Colonic mucosa (tissue), 4 donors: ENCODE results near the gene RIMBP2. TPM values are rescaled to one million over a fixed set of nuclear protein-coding genes. Genes with fewer than 3 reads are reported as not detected.

Source experiments
- DNase-seq: peaks from one replicate; pipeline ENCODE4 v3.0.0-alpha.2; 2020
- H3K27ac ChIP-seq: fragments of 200-600 bp; one replicate; pipeline ENCODE4 v1.8.0; 2021
- H3K27me3 ChIP-seq: fragments of 200-600 bp; one replicate; pipeline ENCODE4 v1.8.0; 2021
- H3K36me3 ChIP-seq: fragments of 200-600 bp; one replicate; pipeline ENCODE4 v1.8.0; 2021
- H3K4me1 ChIP-seq: fragments of 200-600 bp; one replicate; pipeline ENCODE4 v1.8.0; 2021; ENCODE audit warnings: mild to moderate bottlenecking
- H3K4me3 ChIP-seq: fragments of 200-600 bp; one replicate; pipeline ENCODE4 v1.8.0; 2021
- H3K9ac ChIP-seq, 2 donors: one replicate each; pipeline ENCODE4 v1.7.0; 2013; ENCODE audit warnings: control low read depth in 2 of 2, low read depth in 2 of 2, low read length in 2 of 2
- H3K9me3 ChIP-seq: fragments of 200-600 bp; one replicate; pipeline ENCODE4 v1.8.0; 2021
- CTCF ChIP-seq: fragments of 200-600 bp; IDR thresholded peaks from one replicate; pipeline ENCODE4 v1.8.0; 2022; ENCODE audit warnings: antibody characterized with exemption, mild to moderate bottlenecking
- intact Hi-C: fragments of 100-400 bp; cut with DNase I; formaldehyde crosslinking; loops from one replicate; pipeline ENCODE4 v1.14.1; 2022
- total RNA-seq, 2 donors: library from RNA; stranded (reverse); fragmentation: NEBNext Ultra II Directional in 1 of 2; extraction: Animal tissue kit (Norgen Biotek cat#: 25700) in 1 of 2; gene quantifications; one replicate each; pipeline ENCODE4 v1.2.1, GENCODE V29; 2021
- donor health status: healthy.
- donor health status: DM: no; HTN: no; CAD: no.
- donor health status: DM: no; HTN: no; CAD: no.

RIMBP2 gene
- total RNA-seq, 2 donors from 2014 or later = 4.8 to 5.6 TPM

GRCh38 chr12:130508318-130508717 lies 207.8 kb downstream of the RIMBP2 start:
- H3K4me3 ChIP-seq = no peak overlapping the region
- TF ChIP-seq CTCF = no peak
- no peak overlapping the region for H3K9ac ChIP-seq
- H3K36me3 ChIP-seq = no peaks in the 10 kb centered on the region
- no peak for DNase-seq
- H3K9me3 ChIP-seq = no peaks in the 10 kb centered on the region
- no peak overlapping the region for H3K27ac ChIP-seq
- no peaks in the 10 kb centered on the region for H3K4me1 ChIP-seq
- no peaks in the 10 kb centered on the region for H3K27me3 ChIP-seq
- intact Hi-C loops = no loop called here

- no peak overlapping the region for H3K4me3 ChIP-seq
- H3K27me3 ChIP-seq = no peaks in the 10 kb centered on the region
- no peaks in the 10 kb centered on the region for H3K36me3 ChIP-seq
- H3K9me3 ChIP-seq = no peaks in the 10 kb centered on the region
- no peak overlapping the region for H3K27ac ChIP-seq
- H3K4me1 ChIP-seq = no peaks in the 10 kb centered on the region
- no peak overlapping the region for H3K9ac ChIP-seq
- intact Hi-C loops = no loop called here
- DNase-seq = no peak
- TF ChIP-seq CTCF = no peak
Observed at GRCh38 chr12:130506844-130507243, 209.3 kb downstream of the RIMBP2 start.

GRCh38 chr12:130504840-130505175 lies 211.3 kb downstream of the RIMBP2 start:
- no peaks in the 10 kb centered on the region for H3K4me1 ChIP-seq
- no peak overlapping the region for H3K4me3 ChIP-seq
- H3K9me3 ChIP-seq = no peaks in the 10 kb centered on the region
- H3K27ac ChIP-seq = no peak overlapping the region
- H3K27me3 ChIP-seq = no peaks in the 10 kb centered on the region
- intact Hi-C loops = no loop called here
- no peak for DNase-seq
- H3K36me3 ChIP-seq = no peaks in the 10 kb centered on the region
- TF ChIP-seq CTCF = no peak
- H3K9ac ChIP-seq = no peak overlapping the region

- H3K4me1 ChIP-seq = no peaks in the 10 kb centered on the region
- no peak overlapping the region for H3K27ac ChIP-seq
- TF ChIP-seq CTCF = no peak
- intact Hi-C loops = no loop called here
- no peaks in the 10 kb centered on the region for H3K27me3 ChIP-seq
- no peak for DNase-seq
- no peak overlapping the region for H3K9ac ChIP-seq
- H3K9me3 ChIP-seq = no peaks in the 10 kb centered on the region
- no peak overlapping the region for H3K4me3 ChIP-seq
- H3K36me3 ChIP-seq = no peaks in the 10 kb centered on the region
Observed at GRCh38 chr12:130504110-130504839, 211.8 kb downstream of the RIMBP2 start.

GRCh38 chr12:130501821-130502220 lies 214.3 kb downstream of the RIMBP2 start:
- DNase-seq = no peak
- TF ChIP-seq CTCF = no peak
- Histone ChIP-seq H3K4me1 (no peaks in the 10 kb centered on the region), H3K27me3 (no peaks in the 10 kb centered on the region), H3K9ac (no peak overlapping the region), H3K9me3 (no peaks in the 10 kb centered on the region), H3K4me3 (no peak overlapping the region), H3K27ac (no peak overlapping the region), H3K36me3 (no peaks in the 10 kb centered on the region)
- intact Hi-C loops = no loop called here
